Measurements from ENCODE around the gene ZNF525.
"Not testable (repeated sequence)": the region's sequence is repeated elsewhere in the genome, so short reads cannot be mapped to it uniquely, and the experiment has no call there.

The ZNF525 gene

DNA sequence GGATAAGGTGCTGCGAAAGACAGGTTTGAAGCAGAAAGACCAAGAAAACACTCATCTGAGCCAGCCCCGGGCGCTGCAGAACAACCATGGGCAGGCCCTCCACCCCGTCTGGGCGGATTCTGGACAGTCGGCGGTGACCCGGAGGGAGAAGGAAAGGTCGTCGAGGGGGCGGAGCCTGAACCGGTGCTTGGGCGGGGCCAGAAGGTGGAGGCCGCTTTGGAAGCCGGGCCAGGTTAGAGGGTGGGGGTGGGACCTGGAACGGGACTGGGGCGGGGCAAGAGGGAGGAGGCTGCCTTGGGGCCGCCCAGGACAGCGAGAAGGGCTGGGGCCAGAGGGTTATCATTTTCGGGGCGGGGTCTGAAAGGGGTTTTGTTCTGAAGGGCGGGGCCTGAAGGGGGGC lies 24.5 kb downstream of the ZNF525 start:
- Histone ChIP-seq H3K4me1 (ENCODE audit: control insufficient read depth, low read length) (0 out of 2 replicates have a peak, but pooled peaks cover 4% of the 10 kb centered on the region), H3K27me3 (ENCODE audit: control insufficient read depth, low read length) (no peaks in the 10 kb centered on the region), H3K36me3 (ENCODE audit: control insufficient read depth, low read length) (peaks cover 16% of the 10 kb centered on the region), H3K9me2 (replicated peaks; ENCODE audit: control insufficient read depth, low read length) (no peaks in the 10 kb centered on the region), H3K79me2 (ENCODE audit: control insufficient read depth, low read length) (no peaks in the 10 kb centered on the region), H3K27ac (ENCODE audit: low read depth, low read length) (no peak overlapping the region), H3K4me2 (ENCODE audit: low read length) (no peak overlapping the region), H3K4me3 (ENCODE audit: low read length) (no peak overlapping the region), H3F3A (ENCODE audit: control insufficient read depth, insufficient read depth) (no peaks in the 10 kb centered on the region), H3K9me3 (ENCODE audit: control insufficient read depth, insufficient read depth, low read length) (peaks cover 31% of the 10 kb centered on the region; the same call in 1 of the 2 replicates), H4K20me1 (ENCODE audit: control insufficient read depth, insufficient read depth, low read depth, low read length) (no peaks in the 10 kb centered on the region)
- no peak for TF ChIP-seq CTCF (IDR thresholded peaks at IDR 0.05; ENCODE audit: low read depth, low read length, poor library complexity, severe bottlenecking)
- TF ChIP-seq EZH2phosphoT487 (IDR thresholded peaks at IDR 0.05; ENCODE audit: borderline replicate concordance, low read length): no peak

GRCh38 chr19:53394522-53394973 lies 29.0 kb downstream of the ZNF525 start:
- Histone ChIP-seq H3K79me2 (ENCODE audit: control insufficient read depth, low read length) (peaks cover 20% of the 10 kb centered on the region), H3K27ac (ENCODE audit: low read depth, low read length) (no peak overlapping the region), H3K36me3 (ENCODE audit: control insufficient read depth, low read length) (peaks cover 11% of the 10 kb centered on the region), H3K27me3 (ENCODE audit: control insufficient read depth, low read length) (no peaks in the 10 kb centered on the region), H3K9me2 (replicated peaks; ENCODE audit: control insufficient read depth, low read length) (no peaks in the 10 kb centered on the region), H4K20me1 (ENCODE audit: control insufficient read depth, insufficient read depth, low read depth, low read length) (no peaks in the 10 kb centered on the region), H3F3A (ENCODE audit: control insufficient read depth, insufficient read depth) (no peaks in the 10 kb centered on the region), H3K4me2 (ENCODE audit: low read length) (peak overlapping the region; percentile 49), H3K4me3 (ENCODE audit: low read length) (peak overlapping the region; percentile 85), H3K9me3 (ENCODE audit: control insufficient read depth, insufficient read depth, low read length) (peaks cover 9% of the 10 kb centered on the region; the same call in 1 of the 2 replicates), H3K4me1 (ENCODE audit: control insufficient read depth, low read length) (0 out of 2 replicates have a peak, but pooled peaks cover 4% of the 10 kb centered on the region)
- TF ChIP-seq CTCF (IDR thresholded peaks at IDR 0.05; ENCODE audit: low read depth, low read length, poor library complexity, severe bottlenecking): peak; percentile 26
- TF ChIP-seq EZH2phosphoT487 (IDR thresholded peaks at IDR 0.05; ENCODE audit: borderline replicate concordance, low read length): no peak

- H3K4me2 ChIP-seq (ENCODE audit: low read length): peak within 1 kb of the TSS; percentile 90
- H3K27ac ChIP-seq (ENCODE audit: low read depth, low read length): no peak within 1 kb of the TSS
- H3K27me3 ChIP-seq (ENCODE audit: control insufficient read depth, low read length): no peaks in the 10 kb centered on the region
- H3K79me2 ChIP-seq (ENCODE audit: control insufficient read depth, low read length): peaks cover 20% of the 10 kb centered on the region
- H3K4me1 ChIP-seq (ENCODE audit: control insufficient read depth, low read length): 0 out of 2 replicates have a peak, but pooled peaks cover 4% of the 10 kb centered on the region
- H3K4me3 ChIP-seq (ENCODE audit: low read length): peak within 1 kb of the TSS; percentile 85
- no peaks in the 10 kb centered on the region for H4K20me1 ChIP-seq (ENCODE audit: control insufficient read depth, insufficient read depth, low read depth, low read length)
- TF ChIP-seq CTCF (IDR thresholded peaks at IDR 0.05; ENCODE audit: low read depth, low read length, poor library complexity, severe bottlenecking): no peak
- TF ChIP-seq EZH2phosphoT487 (IDR thresholded peaks at IDR 0.05; ENCODE audit: borderline replicate concordance, low read length): no peak
- peaks cover 17% of the 10 kb centered on the region for H3K36me3 ChIP-seq (ENCODE audit: control insufficient read depth, low read length)
- no peaks in the 10 kb centered on the region for H3F3A ChIP-seq (ENCODE audit: control insufficient read depth, insufficient read depth)
- H3K9me2 ChIP-seq (replicated peaks; ENCODE audit: control insufficient read depth, low read length): no peaks in the 10 kb centered on the region
- peaks cover 6% of the 10 kb centered on the region; the same call in 1 of the 2 replicates for H3K9me3 ChIP-seq (ENCODE audit: control insufficient read depth, insufficient read depth, low read length)
These were observed 29.7 kb downstream of the ZNF525 start, which contains the start of gene ZNF765 for GRCh38 chr19:53394974-53395839. TSS of gene ZNF765 (plus strand) at chr19:53395149. CDS start at chr19:53398016, 2,867 bp downstream.

DNA sequence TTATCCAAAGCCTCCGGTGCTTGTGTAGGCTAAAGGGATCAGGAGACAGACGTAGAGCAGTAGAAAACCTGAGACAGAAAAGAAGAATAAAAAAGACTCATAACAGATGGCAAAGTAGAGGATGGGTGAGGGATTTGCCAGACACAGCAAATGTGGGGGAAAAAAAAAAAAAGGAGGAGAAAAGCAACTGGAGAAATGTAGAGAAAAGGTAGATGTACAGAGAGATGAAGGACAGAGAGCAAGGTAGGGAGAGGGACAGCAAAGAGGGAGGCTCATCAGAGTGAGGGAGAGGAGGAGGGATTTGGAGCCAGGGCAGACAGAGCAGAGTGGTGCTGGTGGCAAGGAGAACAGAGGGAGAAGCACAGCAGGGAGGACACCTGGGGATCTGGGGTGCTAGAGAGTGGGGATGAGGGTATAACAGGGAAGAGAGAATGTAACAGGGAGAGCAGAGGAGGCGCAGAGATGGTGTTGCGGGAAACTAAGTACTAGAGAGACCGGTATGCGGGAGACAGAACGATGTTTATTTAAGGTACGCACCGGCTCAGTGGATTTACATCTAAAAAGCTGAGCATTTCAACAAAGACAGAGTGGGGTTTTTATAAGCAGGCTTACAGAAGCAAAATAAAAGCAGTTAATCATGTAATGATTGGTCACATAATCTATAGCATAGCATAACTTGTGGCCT lies 30.5 kb downstream of the ZNF525 start:
- H3K9me3 ChIP-seq (ENCODE audit: control insufficient read depth, insufficient read depth, low read length); H3K9me2 ChIP-seq (replicated peaks; ENCODE audit: control insufficient read depth, low read length); H3K27ac ChIP-seq (ENCODE audit: low read depth, low read length); H3K4me1 ChIP-seq (ENCODE audit: control insufficient read depth, low read length); H3K27me3 ChIP-seq (ENCODE audit: control insufficient read depth, low read length); H4K20me1 ChIP-seq (ENCODE audit: control insufficient read depth, insufficient read depth, low read depth, low read length); H3F3A ChIP-seq (ENCODE audit: control insufficient read depth, insufficient read depth): not testable (repeated sequence)
- H3K36me3 ChIP-seq (ENCODE audit: control insufficient read depth, low read length): peaks cover 23% of the 10 kb centered on the region
- H3K4me2 ChIP-seq (ENCODE audit: low read length): peak overlapping the region; percentile 90
- peak overlapping the region; percentile 85 for H3K4me3 ChIP-seq (ENCODE audit: low read length)
- peaks cover 20% of the 10 kb centered on the region for H3K79me2 ChIP-seq (ENCODE audit: control insufficient read depth, low read length)

Data from DOHH2 (cell line).